K562 (cell line): ENCODE results near the gene LMBR1.

ENCODE experiments used
- CTCF ChIP-seq, 3 experiments: IDR thresholded peaks in 2 of 3; conservative IDR thresholded peaks in 1 of 3; 2 replicates each; pipeline ENCODE4 v1.5.1; 2011 to 2012; ENCODE audit warnings: low read length in 3 of 3, mild to moderate bottlenecking in 3 of 3, control low read depth in 2 of 3, improper control_type of control experiment in 1 of 3, inconsistent platforms in 1 of 3, low read depth in 1 of 3, mixed read lengths in 1 of 3, moderate library complexity in 1 of 3; ENCODE audit not compliant: insufficient read depth in 2 of 3
- ELF4 ChIP-seq: fragments of 450-650 bp; formaldehyde crosslinking; IDR thresholded peaks from 2 replicates; pipeline ENCODE4 v1.4.0; 2022; ENCODE audit warnings: missing genetic modification characterization
- POLR2A ChIP-seq: fragments of 450-650 bp; conservative IDR thresholded peaks from 2 replicates; pipeline ENCODE4 v1.6.1; 2016
- POLR2AphosphoS5 ChIP-seq: IDR thresholded peaks from 2 replicates; pipeline ENCODE4 v1.6.1; 2011; ENCODE audit warnings: mild to moderate bottlenecking, low read depth, low read length, moderate library complexity; ENCODE audit not compliant: control insufficient read depth, insufficient read depth
- ZNF124 ChIP-seq: sonication (generic); formaldehyde crosslinking; IDR thresholded peaks from 2 replicates; pipeline ENCODE4 v1.8.1; 2022; ENCODE audit warnings: missing genetic modification reagents
- ZNF184 ChIP-seq: sonication (generic); formaldehyde crosslinking; IDR thresholded peaks from 2 replicates; pipeline ENCODE4 v1.5.0; 2020; ENCODE audit warnings: missing genetic modification reagents
- ZNF274 ChIP-seq: IDR thresholded peaks from 2 replicates; pipeline ENCODE4 v1.6.1; 2011; ENCODE audit warnings: low read depth, mild to moderate bottlenecking, low read length, moderate library complexity, borderline replicate concordance
- TF ChIP-seq, protein P1 (sequence below): fragments of 450-650 bp; IDR thresholded peaks from one replicate; pipeline ENCODE4 v1.6.1; 2018; ENCODE audit warnings: mild to moderate bottlenecking, moderate library complexity; ENCODE audit not compliant: partially characterized antibody
- TF ChIP-seq, protein P2 (sequence below): fragments of 450-650 bp; formaldehyde crosslinking; IDR thresholded peaks from 2 replicates; pipeline ENCODE4 v1.4.0; 2020; ENCODE audit warnings: mild to moderate bottlenecking, moderate library complexity

- TF ChIP-seq POLR2AphosphoS5 (no peak), CTCF (IDR thresholded peaks at IDR 0.05 in 2 of 3, conservative IDR thresholded peaks at IDR 0.05 in 1 of 3; ENCODE audit: insufficient read depth in 2 of 3, low read depth in 1 of 3, low read length in 3 of 3) (no peak), ZNF274 (no peak), ZNF184 (CRISPR knock-in tag) (no peak), ELF4 (CRISPR knock-in tag) (no peak), ZNF124 (no peak), POLR2A (no peak)
- TF ChIP-seq, protein P1, sequence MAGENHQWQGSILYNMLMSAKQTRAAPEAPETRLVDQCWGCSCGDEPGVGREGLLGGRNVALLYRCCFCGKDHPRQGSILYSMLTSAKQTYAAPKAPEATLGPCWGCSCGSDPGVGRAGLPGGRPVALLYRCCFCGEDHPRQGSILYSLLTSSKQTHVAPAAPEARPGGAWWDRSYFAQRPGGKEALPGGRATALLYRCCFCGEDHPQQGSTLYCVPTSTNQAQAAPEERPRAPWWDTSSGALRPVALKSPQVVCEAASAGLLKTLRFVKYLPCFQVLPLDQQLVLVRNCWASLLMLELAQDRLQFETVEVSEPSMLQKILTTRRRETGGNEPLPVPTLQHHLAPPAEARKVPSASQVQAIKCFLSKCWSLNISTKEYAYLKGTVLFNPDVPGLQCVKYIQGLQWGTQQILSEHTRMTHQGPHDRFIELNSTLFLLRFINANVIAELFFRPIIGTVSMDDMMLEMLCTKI = no peak
- TF ChIP-seq, protein P2, sequence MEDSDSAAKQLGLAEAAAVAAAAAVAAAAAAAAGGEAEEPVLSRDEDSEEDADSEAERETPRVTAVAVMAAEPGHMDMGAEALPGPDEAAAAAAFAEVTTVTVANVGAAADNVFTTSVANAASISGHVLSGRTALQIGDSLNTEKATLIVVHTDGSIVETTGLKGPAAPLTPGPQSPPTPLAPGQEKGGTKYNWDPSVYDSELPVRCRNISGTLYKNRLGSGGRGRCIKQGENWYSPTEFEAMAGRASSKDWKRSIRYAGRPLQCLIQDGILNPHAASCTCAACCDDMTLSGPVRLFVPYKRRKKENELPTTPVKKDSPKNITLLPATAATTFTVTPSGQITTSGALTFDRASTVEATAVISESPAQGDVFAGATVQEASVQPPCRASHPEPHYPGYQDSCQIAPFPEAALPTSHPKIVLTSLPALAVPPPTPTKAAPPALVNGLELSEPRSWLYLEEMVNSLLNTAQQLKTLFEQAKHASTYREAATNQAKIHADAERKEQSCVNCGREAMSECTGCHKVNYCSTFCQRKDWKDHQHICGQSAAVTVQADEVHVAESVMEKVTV = no peak
Measured at GRCh38 chr7:156861212-156861611, 31.8 kb downstream of the LMBR1 start.
